ENCODE data around the gene LAS1L. TPM values are rescaled to one million over a fixed set of nuclear protein-coding genes. Genes with fewer than 3 reads are reported as not detected.
"Not testable (repeated sequence)": the region's sequence is repeated elsewhere in the genome, so short reads cannot be mapped to it uniquely, and the experiment has no call there.

LAS1L gene
- total and polyA plus RNA-seq, 2 experiments from 2014 or later = 21.3 to 25.0 TPM

GRCh38 chrX:65493431-65493830 lies 41.2 kb downstream of the LAS1L start:
- TF ChIP-seq EZH2 (IDR thresholded peaks at IDR 0.05; ENCODE audit: insufficient read depth, poor library complexity, severe bottlenecking) (no peak), EZH2phosphoT487 (IDR thresholded peaks at IDR 0.05; ENCODE audit: insufficient read depth, low read depth) (no peak)
- Histone ChIP-seq H3K9me3 (ENCODE audit: low read depth) (no peaks in the 10 kb centered on the region), H2AFZ (no peak overlapping the region), H3K4me3 (no peak overlapping the region), H3K27ac (no peak overlapping the region), H3K4me1 (ENCODE audit: insufficient read depth) (no peaks in the 10 kb centered on the region), H3F3A (ENCODE audit: insufficient read depth) (no peaks in the 10 kb centered on the region), H3K9ac (no peak overlapping the region), H3K4me2 (ENCODE audit: unreplicated experiment) (no peak overlapping the region), H4K20me1 (ENCODE audit: insufficient read depth) (no peaks in the 10 kb centered on the region), H3K79me2 (ENCODE audit: insufficient read depth) (no peaks in the 10 kb centered on the region), H3K9me2 (ENCODE audit: insufficient read depth) (no peaks in the 10 kb centered on the region), H3K27me3 (replicated peaks; ENCODE audit: insufficient read depth) (no peaks in the 10 kb centered on the region), H3K36me3 (ENCODE audit: low read depth) (no peaks in the 10 kb centered on the region)
- WGBS, 2 experiments (ENCODE audit: low coverage in 1 of 2, low lambda C conversion rate in 2 of 2, missing lambda C conversion rate in 2 of 2) = 100% methylated on average over 1 of the region's 1 CpG
- no peak for DNase-seq
- in situ Hi-C loops (cut with MboI) = no loop called here

- no peak for TF ChIP-seq EZH2phosphoT487 (IDR thresholded peaks at IDR 0.05; ENCODE audit: insufficient read depth, low read depth)
- TF ChIP-seq EZH2 (IDR thresholded peaks at IDR 0.05; ENCODE audit: insufficient read depth, poor library complexity, severe bottlenecking) = no peak
- Histone ChIP-seq H3K4me3 (no peak overlapping the region), H3K9ac (no peak overlapping the region), H3K36me3 (ENCODE audit: low read depth) (no peaks in the 10 kb centered on the region), H3F3A (ENCODE audit: insufficient read depth) (no peaks in the 10 kb centered on the region), H3K4me2 (ENCODE audit: unreplicated experiment) (no peak overlapping the region), H3K79me2 (ENCODE audit: insufficient read depth) (no peaks in the 10 kb centered on the region), H2AFZ (no peak overlapping the region), H3K9me2 (ENCODE audit: insufficient read depth) (no peaks in the 10 kb centered on the region), H4K20me1 (ENCODE audit: insufficient read depth) (no peaks in the 10 kb centered on the region), H3K27me3 (replicated peaks; ENCODE audit: insufficient read depth) (no peaks in the 10 kb centered on the region), H3K27ac (no peak overlapping the region), H3K4me1 (ENCODE audit: insufficient read depth) (no peaks in the 10 kb centered on the region), H3K9me3 (ENCODE audit: low read depth) (no peaks in the 10 kb centered on the region)
- no peak for DNase-seq
- 85 to 100% methylated on average over 2 to 3 of the region's 3 CpGs for WGBS, 2 experiments (ENCODE audit: low coverage in 1 of 2, low lambda C conversion rate in 2 of 2, missing lambda C conversion rate in 2 of 2)
- in situ Hi-C loops (cut with MboI) = no loop called here
Measured at GRCh38 chrX:65491620-65492019, 43.0 kb downstream of the LAS1L start.

- Histone ChIP-seq H3K27me3 (replicated peaks; ENCODE audit: insufficient read depth) (no peaks in the 10 kb centered on the region), H3K9me2 (ENCODE audit: insufficient read depth) (no peaks in the 10 kb centered on the region), H3K79me2 (ENCODE audit: insufficient read depth) (no peaks in the 10 kb centered on the region), H3K4me2 (ENCODE audit: unreplicated experiment) (no peak overlapping the region), H4K20me1 (ENCODE audit: insufficient read depth) (no peaks in the 10 kb centered on the region), H3K9ac (no peak overlapping the region), H3K4me1 (ENCODE audit: insufficient read depth) (no peaks in the 10 kb centered on the region), H3K4me3 (no peak overlapping the region), H3F3A (ENCODE audit: insufficient read depth) (no peaks in the 10 kb centered on the region), H3K9me3 (ENCODE audit: low read depth) (no peaks in the 10 kb centered on the region), H3K36me3 (ENCODE audit: low read depth) (no peaks in the 10 kb centered on the region), H3K27ac (no peak overlapping the region), H2AFZ (no peak overlapping the region)
- peak; percentile 29 for DNase-seq
- in situ Hi-C loops (cut with MboI) = no loop called here
- 32 to 65% methylated on average over 5 of the region's 5 CpGs for WGBS, 2 experiments (ENCODE audit: low coverage in 1 of 2, low lambda C conversion rate in 2 of 2, missing lambda C conversion rate in 2 of 2)
- TF ChIP-seq EZH2 (IDR thresholded peaks at IDR 0.05; ENCODE audit: insufficient read depth, poor library complexity, severe bottlenecking) (no peak), EZH2phosphoT487 (IDR thresholded peaks at IDR 0.05; ENCODE audit: insufficient read depth, low read depth) (no peak)
Measured at GRCh38 chrX:65488495-65488894, 46.1 kb downstream of the LAS1L start.

DNA sequence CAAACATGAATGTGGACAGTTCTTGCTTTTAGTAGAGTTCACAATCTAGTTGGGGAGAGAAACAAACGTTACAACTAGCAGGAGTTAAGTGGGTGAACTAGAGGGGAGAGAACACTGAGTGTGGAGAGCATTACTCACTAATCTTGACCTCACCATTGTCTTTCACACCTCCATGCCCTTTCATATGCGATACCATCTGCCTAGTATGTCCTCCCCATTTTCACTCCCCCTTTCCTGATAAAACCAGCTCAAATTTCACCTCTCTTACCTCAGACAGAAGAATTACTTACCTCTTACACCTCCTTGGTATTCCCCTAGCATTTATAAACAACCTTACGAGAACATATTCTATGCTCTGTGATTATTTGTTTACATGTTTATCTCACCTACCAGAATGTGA lies 53.6 kb downstream of the LAS1L start:
- H3K4me2 ChIP-seq (ENCODE audit: unreplicated experiment) = no peak overlapping the region
- no peak for DNase-seq
- no peaks in the 10 kb centered on the region for H4K20me1 ChIP-seq (ENCODE audit: insufficient read depth)
- no peaks in the 10 kb centered on the region for H3K36me3 ChIP-seq (ENCODE audit: low read depth)
- H3K9me2 ChIP-seq (ENCODE audit: insufficient read depth) = no peaks in the 10 kb centered on the region
- TF ChIP-seq EZH2 (IDR thresholded peaks at IDR 0.05; ENCODE audit: insufficient read depth, poor library complexity, severe bottlenecking) = no peak
- TF ChIP-seq EZH2phosphoT487 (IDR thresholded peaks at IDR 0.05; ENCODE audit: insufficient read depth, low read depth) = no peak
- no peak overlapping the region for H3K27ac ChIP-seq
- no peaks in the 10 kb centered on the region for H3F3A ChIP-seq (ENCODE audit: insufficient read depth)
- no peak overlapping the region for H3K4me3 ChIP-seq
- H3K4me1 ChIP-seq (ENCODE audit: insufficient read depth) = no peaks in the 10 kb centered on the region
- H2AFZ ChIP-seq = no peak overlapping the region
- WGBS, 2 experiments (ENCODE audit: low coverage in 1 of 2, low lambda C conversion rate in 2 of 2, missing lambda C conversion rate in 2 of 2) = 54 to 56% methylated on average over 3 of the region's 3 CpGs
- in situ Hi-C loops (cut with MboI) = no loop called here
- H3K9ac ChIP-seq = no peak overlapping the region
- no peaks in the 10 kb centered on the region for H3K79me2 ChIP-seq (ENCODE audit: insufficient read depth)
- no peaks in the 10 kb centered on the region for H3K27me3 ChIP-seq (replicated peaks; ENCODE audit: insufficient read depth)
- H3K9me3 ChIP-seq (ENCODE audit: low read depth) = no peaks in the 10 kb centered on the region

DNA sequence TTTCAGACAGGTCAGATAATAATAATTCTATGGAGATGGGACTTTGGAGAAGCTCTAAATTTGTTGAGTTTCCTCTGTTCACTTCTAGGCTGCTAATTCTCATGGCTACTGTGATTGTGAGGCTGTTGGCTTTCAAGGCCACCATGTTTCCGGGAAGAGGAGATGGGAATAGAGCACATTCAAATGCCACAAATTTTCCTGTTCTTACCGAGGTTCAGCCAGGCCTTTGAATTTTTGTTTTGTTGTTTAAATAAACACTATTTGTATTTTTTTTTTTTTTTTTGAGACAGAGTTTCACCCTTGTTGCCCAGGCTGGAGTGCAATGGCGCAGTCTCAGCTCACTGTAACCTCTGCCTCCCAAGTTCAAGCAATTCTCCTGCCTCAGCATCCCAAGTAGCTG lies 55.5 kb downstream of the LAS1L start:
- H3K9ac ChIP-seq = not testable (repeated sequence)

More for the DNA sequence above, 55.5 kb downstream of the LAS1L start:
- WGBS, 2 experiments (ENCODE audit: low coverage in 1 of 2, low lambda C conversion rate in 2 of 2, missing lambda C conversion rate in 2 of 2) = 46 to 49% methylated on average over 2 to 3 of the region's 3 CpGs
- H3K4me3 ChIP-seq; H3K79me2 ChIP-seq (ENCODE audit: insufficient read depth); H3F3A ChIP-seq (ENCODE audit: insufficient read depth); H3K27ac ChIP-seq; H2AFZ ChIP-seq; DNase-seq; H3K36me3 ChIP-seq (ENCODE audit: low read depth); H4K20me1 ChIP-seq (ENCODE audit: insufficient read depth); H3K9me3 ChIP-seq (ENCODE audit: low read depth); H3K27me3 ChIP-seq (replicated peaks; ENCODE audit: insufficient read depth); H3K4me1 ChIP-seq (ENCODE audit: insufficient read depth); H3K9me2 ChIP-seq (ENCODE audit: insufficient read depth); H3K4me2 ChIP-seq (ENCODE audit: unreplicated experiment); in situ Hi-C loops (cut with MboI): not testable (repeated sequence)
